Measurements from ENCODE around the gene NFE2L3.

The NFE2L3 gene

GRCh38 chr7:26201247-26202018, 49.4 kb downstream of the NFE2L3 start, which contains the start of gene CBX3:
CBX3 (plus strand) TSS chr7:26201745; CDS start chr7:26202999, 1,254 bp downstream.
- peak; percentile 79 for DNase-seq

GRCh38 chr7:26202019-26202990, 50.3 kb downstream of the NFE2L3 start:
- peak; percentile 25 for DNase-seq

GRCh38 chr7:26203016-26203415, 51.0 kb downstream of the NFE2L3 start:
- no peak for DNase-seq

GRCh38 chr7:26208040-26208439, 56.0 kb downstream of the NFE2L3 start:
- DNase-seq: no peak

GRCh38 chr7:26212921-26213718, 61.1 kb downstream of the NFE2L3 start:
- no peak for DNase-seq

- DNase-seq: no peak
Observed at GRCh38 chr7:26213807-26214515, 62.0 kb downstream of the NFE2L3 start.

- DNase-seq: no peak
Observed at GRCh38 chr7:26216049-26216448, 64.1 kb downstream of the NFE2L3 start.

GRCh38 chr7:26224359-26224758, 72.4 kb downstream of the NFE2L3 start:
- no peak for DNase-seq

GRCh38 chr7:26227987-26228386, 76.0 kb downstream of the NFE2L3 start:
- DNase-seq: no peak

GRCh38 chr7:26233902-26234511, 82.0 kb downstream of the NFE2L3 start:
- no peak for DNase-seq

Measured in HCEC 1CT (cell line).